Measurements from ENCODE around the gene TTYH3. TPM values are rescaled to one million over a fixed set of nuclear protein-coding genes. Genes with fewer than 3 reads are reported as not detected.

TTYH3 gene
- total RNA-seq, 3 donors from 2014 or later (not counting 1 experiment from before 2014, with no cell fraction given) = 38.3 to 47.1 (median 42.4) TPM

DNA sequence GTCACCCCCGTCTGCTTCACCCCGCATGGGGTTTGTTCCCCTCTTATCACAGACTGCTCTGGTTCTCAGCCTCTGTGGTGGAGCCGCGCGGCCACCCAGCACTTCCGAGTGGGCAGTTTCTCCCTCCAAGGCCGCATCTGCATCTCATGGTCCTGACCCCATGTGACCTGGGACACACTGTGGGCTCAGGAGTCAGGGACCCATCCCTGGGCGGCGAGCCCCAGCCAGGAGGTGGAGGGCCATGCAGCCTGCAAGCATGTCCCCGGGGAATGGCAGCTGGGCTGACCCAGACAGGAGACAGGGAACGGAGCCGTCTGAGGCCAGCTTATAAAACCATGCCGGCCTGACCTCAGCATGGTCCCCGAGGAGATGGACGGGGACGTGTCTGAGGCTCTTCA is 25.2 kb upstream of the TTYH3 start:
- Mint-ChIP-seq H3K27me3 (ENCODE audit: low read depth in 2 of 2) (no peaks in the 10 kb centered on the region), H3K36me3 (no peaks in the 10 kb centered on the region)

DNA sequence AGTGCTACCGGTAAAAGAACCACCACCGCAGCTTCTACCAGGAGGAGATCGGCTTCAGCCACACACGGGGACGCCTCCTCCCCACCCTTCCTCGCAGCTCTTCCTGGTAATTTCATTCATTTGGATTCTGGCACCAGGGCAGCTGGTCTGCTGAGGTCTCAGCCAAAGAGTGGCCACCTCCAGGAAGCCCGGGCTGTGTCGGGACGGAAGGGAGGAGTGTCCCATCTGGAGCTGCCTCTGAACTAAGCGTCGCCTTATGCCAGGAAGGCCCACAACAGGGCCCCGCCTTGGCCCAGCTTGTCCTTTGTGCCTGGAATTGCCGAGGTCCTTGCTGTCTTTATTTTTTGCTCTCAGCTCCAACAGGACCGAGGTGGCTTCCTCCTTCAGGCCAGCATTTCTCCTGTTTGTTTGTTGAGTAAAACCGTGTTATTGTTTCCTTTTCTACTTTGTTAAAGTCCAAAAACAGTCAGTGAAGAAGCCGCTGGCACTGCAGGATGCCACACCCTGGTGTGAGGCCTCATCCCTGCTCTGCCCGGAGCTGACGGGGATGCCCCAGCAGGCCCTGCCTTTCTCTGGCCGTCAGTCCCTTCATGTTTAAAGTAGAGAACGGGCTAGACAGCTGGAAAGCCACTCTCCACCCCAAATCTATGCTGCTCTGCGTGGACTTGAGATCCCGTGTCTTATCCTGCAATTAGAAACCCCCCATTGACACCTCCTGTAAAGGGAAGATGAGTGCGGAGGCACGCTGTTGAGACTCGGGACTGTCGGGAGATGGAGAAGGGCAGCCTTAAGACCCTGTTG is 24.5 kb upstream of the TTYH3 start:
- DNase-seq (no peak), ATAC-seq (no peak)
- Histone ChIP-seq H3K36me3 (ENCODE audit: control insufficient read depth, insufficient read depth, low read length) (no peaks in the 10 kb centered on the region), H3K4me3 (ENCODE audit: low read length) (no peak overlapping the region), H3K9me3 (ENCODE audit: control insufficient read depth, insufficient read depth, low read length) (no peaks in the 10 kb centered on the region), H3K27me3 (ENCODE audit: control insufficient read depth, insufficient read depth, low read length) (no peaks in the 10 kb centered on the region), H3K27ac (ENCODE audit: low read length) (no peak overlapping the region), H3K4me1 (ENCODE audit: control insufficient read depth, insufficient read depth, low read length) (peaks cover 19% of the 10 kb centered on the region)
- WGBS (ENCODE audit: insufficient coverage) = 80% methylated on average over 26 of the region's 26 CpGs
- TF ChIP-seq, protein P1, sequence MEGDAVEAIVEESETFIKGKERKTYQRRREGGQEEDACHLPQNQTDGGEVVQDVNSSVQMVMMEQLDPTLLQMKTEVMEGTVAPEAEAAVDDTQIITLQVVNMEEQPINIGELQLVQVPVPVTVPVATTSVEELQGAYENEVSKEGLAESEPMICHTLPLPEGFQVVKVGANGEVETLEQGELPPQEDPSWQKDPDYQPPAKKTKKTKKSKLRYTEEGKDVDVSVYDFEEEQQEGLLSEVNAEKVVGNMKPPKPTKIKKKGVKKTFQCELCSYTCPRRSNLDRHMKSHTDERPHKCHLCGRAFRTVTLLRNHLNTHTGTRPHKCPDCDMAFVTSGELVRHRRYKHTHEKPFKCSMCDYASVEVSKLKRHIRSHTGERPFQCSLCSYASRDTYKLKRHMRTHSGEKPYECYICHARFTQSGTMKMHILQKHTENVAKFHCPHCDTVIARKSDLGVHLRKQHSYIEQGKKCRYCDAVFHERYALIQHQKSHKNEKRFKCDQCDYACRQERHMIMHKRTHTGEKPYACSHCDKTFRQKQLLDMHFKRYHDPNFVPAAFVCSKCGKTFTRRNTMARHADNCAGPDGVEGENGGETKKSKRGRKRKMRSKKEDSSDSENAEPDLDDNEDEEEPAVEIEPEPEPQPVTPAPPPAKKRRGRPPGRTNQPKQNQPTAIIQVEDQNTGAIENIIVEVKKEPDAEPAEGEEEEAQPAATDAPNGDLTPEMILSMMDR (IDR thresholded peaks at IDR 0.05) = no peak
- H3K4me3 Mint-ChIP-seq = peak overlapping the region; percentile 6
- H3K36me3 Mint-ChIP-seq = no peaks in the 10 kb centered on the region
- H3K27ac Mint-ChIP-seq = peak overlapping the region in 1 of 2 donors; percentile 49
- H3K27me3 Mint-ChIP-seq (ENCODE audit: low read depth in 2 of 2) = no peaks in the 10 kb centered on the region
- no peaks in the 10 kb centered on the region for H3K9me3 Mint-ChIP-seq
- H3K4me1 Mint-ChIP-seq = peaks cover 17 to 23% of the 10 kb centered on the region in 2 donors
- intact Hi-C loops (cut with micrococcal nuclease) = no loop called here

More for the DNA sequence above, 25.2 kb upstream of the TTYH3 start:
- Mint-ChIP-seq H3K9me3 (no peaks in the 10 kb centered on the region), H3K27ac (no peak overlapping the region), H3K4me1 (peaks cover 17 to 23% of the 10 kb centered on the region in 2 donors), H3K4me3 (no peak overlapping the region)
- DNase-seq = no peak
- ATAC-seq = no peak
- no peaks in the 10 kb centered on the region for H3K9me3 ChIP-seq (ENCODE audit: control insufficient read depth, insufficient read depth, low read length)
- no peak overlapping the region for H3K4me3 ChIP-seq (ENCODE audit: low read length)
- intact Hi-C loops (cut with micrococcal nuclease) = no loop called here
- WGBS (ENCODE audit: insufficient coverage) = 97% methylated on average over 16 of the region's 16 CpGs
- H3K27me3 ChIP-seq (ENCODE audit: control insufficient read depth, insufficient read depth, low read length) = no peaks in the 10 kb centered on the region
- TF ChIP-seq, protein P1 (IDR thresholded peaks at IDR 0.05) = no peak
- no peaks in the 10 kb centered on the region for H3K36me3 ChIP-seq (ENCODE audit: control insufficient read depth, insufficient read depth, low read length)
- H3K27ac ChIP-seq (ENCODE audit: low read length) = no peak overlapping the region
- H3K4me1 ChIP-seq (ENCODE audit: control insufficient read depth, insufficient read depth, low read length) = peaks cover 19% of the 10 kb centered on the region

DNA sequence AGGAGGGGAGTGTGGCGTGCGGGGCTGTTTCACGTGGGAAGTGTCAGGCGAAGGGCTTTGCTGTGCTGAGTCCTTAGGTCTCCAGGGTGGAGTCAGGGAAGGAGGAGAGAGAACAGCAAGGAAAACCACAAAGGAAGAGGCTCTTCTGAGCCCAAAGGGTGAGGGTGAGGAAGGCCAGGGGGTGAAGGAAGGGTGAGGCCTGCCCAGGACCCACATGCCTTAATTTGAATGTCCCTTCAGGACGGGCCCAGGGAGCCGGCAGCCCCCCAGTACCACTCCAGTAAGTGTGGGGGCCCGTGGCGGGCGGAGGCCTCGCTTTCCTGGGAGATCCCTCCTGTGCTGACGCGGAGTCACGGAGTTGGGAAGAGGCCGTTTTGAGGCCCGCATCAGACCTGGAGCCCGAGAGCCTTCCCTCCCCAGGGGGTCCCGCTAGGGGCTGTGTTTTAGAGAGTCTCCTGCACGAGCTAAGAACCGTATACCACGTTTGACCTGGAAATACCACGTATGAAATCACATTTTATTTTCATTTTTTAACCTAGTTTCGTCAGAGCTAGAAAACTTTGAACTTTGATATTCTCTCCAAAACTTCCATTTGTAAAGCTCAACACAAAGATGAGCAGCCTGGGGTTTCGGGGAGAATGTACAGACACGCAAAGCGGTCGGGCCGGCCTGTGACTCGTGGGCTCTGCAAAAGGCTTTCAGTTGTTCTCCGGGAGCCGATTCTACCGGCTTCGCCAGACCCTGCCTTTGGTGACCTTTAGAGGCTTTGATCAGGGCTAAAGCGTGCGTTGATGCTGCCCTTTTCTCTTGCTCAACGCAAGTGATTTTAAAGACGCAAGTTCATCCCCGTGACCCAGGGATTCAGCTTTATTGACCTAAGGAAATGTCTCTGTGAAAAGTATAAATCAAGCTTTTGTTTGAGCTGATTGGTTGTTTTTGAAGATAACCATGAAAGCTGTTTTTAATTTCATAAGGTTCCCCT is 23.6 kb upstream of the TTYH3 start:
- WGBS (ENCODE audit: insufficient coverage) = 73% methylated on average over 37 of the region's 37 CpGs
- no peak overlapping the region for H3K4me3 ChIP-seq (ENCODE audit: low read length)
- Mint-ChIP-seq H3K27me3 (ENCODE audit: low read depth in 2 of 2) (no peaks in the 10 kb centered on the region), H3K27ac (peak overlapping the region in 1 of 2 donors; percentile 75), H3K4me3 (peak overlapping the region; percentile 69), H3K36me3 (no peaks in the 10 kb centered on the region), H3K4me1 (peaks cover 17 to 18% of the 10 kb centered on the region in 2 donors), H3K9me3 (no peaks in the 10 kb centered on the region)
- H3K4me1 ChIP-seq (ENCODE audit: control insufficient read depth, insufficient read depth, low read length) = peaks cover 19% of the 10 kb centered on the region
- ATAC-seq (no peak), DNase-seq (no peak)
- TF ChIP-seq, protein P1 (IDR thresholded peaks at IDR 0.05) = no peak
- intact Hi-C loops (cut with micrococcal nuclease) = no loop called here
- H3K36me3 ChIP-seq (ENCODE audit: control insufficient read depth, insufficient read depth, low read length) = no peaks in the 10 kb centered on the region
- no peak overlapping the region for H3K27ac ChIP-seq (ENCODE audit: low read length)
- no peaks in the 10 kb centered on the region for H3K9me3 ChIP-seq (ENCODE audit: control insufficient read depth, insufficient read depth, low read length)
- no peaks in the 10 kb centered on the region for H3K27me3 ChIP-seq (ENCODE audit: control insufficient read depth, insufficient read depth, low read length)
